K562 (cell line): ENCODE data around the gene RPS6KA4.

Source experiments
- EWSR1 ChIP-seq: fragments of 450-650 bp; IDR thresholded peaks from 2 replicates; pipeline ENCODE4 v1.6.1; 2018; ENCODE audit warnings: borderline replicate concordance, mild to moderate bottlenecking, low read depth, moderate library complexity; ENCODE audit not compliant: partially characterized antibody
- GATA2 ChIP-seq: sonication (generic); formaldehyde crosslinking; IDR thresholded peaks from 2 replicates; pipeline ENCODE4 v1.4.0; 2020; ENCODE audit warnings: mild to moderate bottlenecking, missing genetic modification reagents
- HMGXB4 ChIP-seq: sonication (generic); formaldehyde crosslinking; IDR thresholded peaks from 2 replicates; pipeline ENCODE4 v1.8.1; 2023; ENCODE audit warnings: mild to moderate bottlenecking, missing genetic modification reagents
- NR3C1 ChIP-seq: sonication (generic); formaldehyde crosslinking; IDR thresholded peaks from 2 replicates; pipeline ENCODE4 v1.8.1; 2022; ENCODE audit warnings: missing genetic modification reagents
- RAD21 ChIP-seq, 2 experiments: fragments of 250-450 bp in 1 of 2; fragments of 450-650 bp in 1 of 2; sonication (Bioruptor Pico) in 1 of 2; formaldehyde crosslinking in 1 of 2; IDR thresholded peaks in 1 of 2; conservative IDR thresholded peaks in 1 of 2; 2 replicates each; pipeline versions ENCODE4 v1.4.0 to v1.8.0; 2020 to 2022; ENCODE audit warnings: mild to moderate bottlenecking in 2 of 2, moderate library complexity in 1 of 2
- SAFB2 ChIP-seq: fragments of 200-400 bp; formaldehyde crosslinking; IDR thresholded peaks from 2 replicates; pipeline ENCODE4 v1.6.1; 2018; ENCODE audit warnings: borderline replicate concordance, low read length, low read depth, moderate library complexity; ENCODE audit not compliant: severe bottlenecking
- SMARCC2 ChIP-seq: fragments of 450-650 bp; IDR thresholded peaks from 2 replicates; pipeline ENCODE4 v1.6.1; 2017; ENCODE audit warnings: antibody characterized with exemption, moderate library complexity, mild to moderate bottlenecking, low read depth
- THRA ChIP-seq: fragments of 450-650 bp; IDR thresholded peaks from 2 replicates; pipeline ENCODE4 v1.6.1; 2017; ENCODE audit warnings: mild to moderate bottlenecking, moderate library complexity
- ZBTB7A ChIP-seq: IDR thresholded peaks from 2 replicates; pipeline ENCODE4 v1.6.1; 2011; ENCODE audit warnings: low read depth, mild to moderate bottlenecking, low read length, moderate library complexity, borderline replicate concordance; ENCODE audit not compliant: control insufficient read depth
- ZNF212 ChIP-seq: fragments of 450-650 bp; formaldehyde crosslinking; IDR thresholded peaks from 2 replicates; pipeline ENCODE4 v1.4.0; 2020; ENCODE audit warnings: mild to moderate bottlenecking
- ZNF785 ChIP-seq: fragments of 250-450 bp; sonication (Bioruptor Pico); IDR thresholded peaks from 2 replicates; pipeline ENCODE4 v1.4.0; 2020; ENCODE audit warnings: mild to moderate bottlenecking
- TF ChIP-seq, protein P1 (sequence below): fragments of 450-650 bp; conservative IDR thresholded peaks from 2 replicates; pipeline ENCODE4 v1.6.1; 2016; ENCODE audit warnings: missing genetic modification characterization, low read depth, mild to moderate bottlenecking, control low read depth, missing compliant biosample characterization
- TF ChIP-seq, protein P2 (sequence below), 3 experiments: IDR thresholded peaks in 2 of 3; conservative IDR thresholded peaks in 1 of 3; 2 replicates each; pipeline ENCODE4 v1.5.1; 2011 to 2012; ENCODE audit warnings: low read length in 3 of 3, mild to moderate bottlenecking in 3 of 3, control low read depth in 2 of 3, improper control_type of control experiment in 1 of 3, inconsistent platforms in 1 of 3, low read depth in 1 of 3, mixed read lengths in 1 of 3, moderate library complexity in 1 of 3; ENCODE audit not compliant: insufficient read depth in 2 of 3

GRCh38 chr11:64358907-64359711, at the start of gene RPS6KA4:
- no peak for TF ChIP-seq THRA
- no peak for TF ChIP-seq GATA2 (CRISPR knock-in tag)
- TF ChIP-seq, protein P1, sequence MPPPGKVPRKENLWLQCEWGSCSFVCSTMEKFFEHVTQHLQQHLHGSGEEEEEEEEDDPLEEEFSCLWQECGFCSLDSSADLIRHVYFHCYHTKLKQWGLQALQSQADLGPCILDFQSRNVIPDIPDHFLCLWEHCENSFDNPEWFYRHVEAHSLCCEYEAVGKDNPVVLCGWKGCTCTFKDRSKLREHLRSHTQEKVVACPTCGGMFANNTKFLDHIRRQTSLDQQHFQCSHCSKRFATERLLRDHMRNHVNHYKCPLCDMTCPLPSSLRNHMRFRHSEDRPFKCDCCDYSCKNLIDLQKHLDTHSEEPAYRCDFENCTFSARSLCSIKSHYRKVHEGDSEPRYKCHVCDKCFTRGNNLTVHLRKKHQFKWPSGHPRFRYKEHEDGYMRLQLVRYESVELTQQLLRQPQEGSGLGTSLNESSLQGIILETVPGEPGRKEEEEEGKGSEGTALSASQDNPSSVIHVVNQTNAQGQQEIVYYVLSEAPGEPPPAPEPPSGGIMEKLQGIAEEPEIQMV (tag) = no peak
- TF ChIP-seq SAFB2 = no peak
- TF ChIP-seq, protein P2, sequence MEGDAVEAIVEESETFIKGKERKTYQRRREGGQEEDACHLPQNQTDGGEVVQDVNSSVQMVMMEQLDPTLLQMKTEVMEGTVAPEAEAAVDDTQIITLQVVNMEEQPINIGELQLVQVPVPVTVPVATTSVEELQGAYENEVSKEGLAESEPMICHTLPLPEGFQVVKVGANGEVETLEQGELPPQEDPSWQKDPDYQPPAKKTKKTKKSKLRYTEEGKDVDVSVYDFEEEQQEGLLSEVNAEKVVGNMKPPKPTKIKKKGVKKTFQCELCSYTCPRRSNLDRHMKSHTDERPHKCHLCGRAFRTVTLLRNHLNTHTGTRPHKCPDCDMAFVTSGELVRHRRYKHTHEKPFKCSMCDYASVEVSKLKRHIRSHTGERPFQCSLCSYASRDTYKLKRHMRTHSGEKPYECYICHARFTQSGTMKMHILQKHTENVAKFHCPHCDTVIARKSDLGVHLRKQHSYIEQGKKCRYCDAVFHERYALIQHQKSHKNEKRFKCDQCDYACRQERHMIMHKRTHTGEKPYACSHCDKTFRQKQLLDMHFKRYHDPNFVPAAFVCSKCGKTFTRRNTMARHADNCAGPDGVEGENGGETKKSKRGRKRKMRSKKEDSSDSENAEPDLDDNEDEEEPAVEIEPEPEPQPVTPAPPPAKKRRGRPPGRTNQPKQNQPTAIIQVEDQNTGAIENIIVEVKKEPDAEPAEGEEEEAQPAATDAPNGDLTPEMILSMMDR (IDR thresholded peaks at IDR 0.05 in 2 of 3, conservative IDR thresholded peaks at IDR 0.05 in 1 of 3; ENCODE audit: insufficient read depth in 2 of 3, low read depth in 1 of 3, low read length in 3 of 3) = no peak
- TF ChIP-seq ZNF212 (CRISPR knock-in tag) = no peak
- no peak for TF ChIP-seq RAD21 (CRISPR knock-in tag; conservative IDR thresholded peaks at IDR 0.05 in 1 of 2, IDR thresholded peaks at IDR 0.05 in 1 of 2)
- TF ChIP-seq SMARCC2 = no peak
- TF ChIP-seq ZNF785 (CRISPR knock-in tag) = no peak
- peak; percentile 96 for TF ChIP-seq ZBTB7A
- TF ChIP-seq EWSR1 = no peak
- no peak; the same call in 1 of the 2 replicates for TF ChIP-seq NR3C1
- no peak for TF ChIP-seq HMGXB4 (CRISPR knock-in tag)
